Upper lobe of right lung (tissue), 1 donor: Measurements from ENCODE around the gene DNTT. TPM values are rescaled to one million over a fixed set of nuclear protein-coding genes. Genes with fewer than 3 reads are reported as not detected.

ENCODE experiments used
- ATAC-seq: fragments of 200-7000 bp; cut with Tn5 transposase; one replicate; pipeline ENCODE4 v1.9.1; 2020; ENCODE audit warnings: mild to moderate bottlenecking, moderate library complexity
- DNase-seq: peaks from one replicate; pipeline ENCODE4 v3.0.0-alpha.2; 2020
- H3K27ac ChIP-seq: fragments of 200-600 bp; one replicate; pipeline ENCODE4 v1.8.0; 2022
- H3K27me3 ChIP-seq: fragments of 200-600 bp; one replicate; pipeline ENCODE4 v1.8.0; 2022; ENCODE audit warnings: mild to moderate bottlenecking
- H3K36me3 ChIP-seq: fragments of 200-600 bp; one replicate; pipeline ENCODE4 v1.8.0; 2022
- H3K4me1 ChIP-seq: fragments of 200-600 bp; one replicate; pipeline ENCODE4 v1.8.0; 2022
- H3K4me3 ChIP-seq: fragments of 200-600 bp; one replicate; pipeline ENCODE4 v1.8.0; 2022; ENCODE audit warnings: mild to moderate bottlenecking
- H3K9me3 ChIP-seq: fragments of 200-600 bp; one replicate; pipeline ENCODE4 v1.8.0; 2022
- intact Hi-C: fragments of 100-400 bp; cut with DNase I; formaldehyde crosslinking; loops from one replicate; pipeline ENCODE4 v1.11.0; 2022
- total RNA-seq: library from RNA; stranded (reverse); fragmentation: NEBNext Ultra II Directional; extraction: Animal tissue kit (Norgen Biotek cat#: 25700); gene quantifications from one replicate; pipeline ENCODE4 v1.2.1, GENCODE V29; 2021
- TF ChIP-seq, protein P1 (sequence below): fragments of 200-600 bp; IDR thresholded peaks from one replicate; pipeline ENCODE4 v1.8.0; 2022; ENCODE audit warnings: antibody characterized with exemption
- donor health status: DM: no; HTN: yes; CAD: no; lungs with severe emphysema.

DNTT gene
- total RNA-seq, 1 donor from 2014 or later = not detected

DNA sequence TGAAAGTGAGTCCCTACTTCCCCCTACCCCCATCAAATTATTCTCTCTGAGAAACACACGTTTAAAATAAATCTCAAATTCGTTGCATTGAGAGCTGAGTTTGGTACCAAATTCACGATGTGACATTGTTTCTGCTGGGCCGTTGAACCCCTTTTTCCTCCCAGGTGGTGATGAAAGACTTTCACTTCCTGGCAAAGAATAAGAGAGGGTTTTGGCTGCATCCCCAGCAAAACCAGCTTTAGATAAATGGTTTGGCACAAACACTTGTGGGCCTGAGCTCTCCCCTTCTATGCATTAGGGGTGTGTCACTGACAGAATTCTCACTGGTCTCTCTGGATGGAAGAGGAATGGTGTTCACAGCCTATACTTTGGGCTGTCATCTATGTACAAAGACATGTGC, 8.8 kb upstream of the DNTT start:
- Histone ChIP-seq H3K36me3 (no peaks in the 10 kb centered on the region), H3K27me3 (no peaks in the 10 kb centered on the region), H3K27ac (no peak overlapping the region), H3K9me3 (no peaks in the 10 kb centered on the region), H3K4me3 (no peak overlapping the region), H3K4me1 (peaks cover 3% of the 10 kb centered on the region)
- no peak for ATAC-seq
- no peak for DNase-seq
- TF ChIP-seq, protein P1, sequence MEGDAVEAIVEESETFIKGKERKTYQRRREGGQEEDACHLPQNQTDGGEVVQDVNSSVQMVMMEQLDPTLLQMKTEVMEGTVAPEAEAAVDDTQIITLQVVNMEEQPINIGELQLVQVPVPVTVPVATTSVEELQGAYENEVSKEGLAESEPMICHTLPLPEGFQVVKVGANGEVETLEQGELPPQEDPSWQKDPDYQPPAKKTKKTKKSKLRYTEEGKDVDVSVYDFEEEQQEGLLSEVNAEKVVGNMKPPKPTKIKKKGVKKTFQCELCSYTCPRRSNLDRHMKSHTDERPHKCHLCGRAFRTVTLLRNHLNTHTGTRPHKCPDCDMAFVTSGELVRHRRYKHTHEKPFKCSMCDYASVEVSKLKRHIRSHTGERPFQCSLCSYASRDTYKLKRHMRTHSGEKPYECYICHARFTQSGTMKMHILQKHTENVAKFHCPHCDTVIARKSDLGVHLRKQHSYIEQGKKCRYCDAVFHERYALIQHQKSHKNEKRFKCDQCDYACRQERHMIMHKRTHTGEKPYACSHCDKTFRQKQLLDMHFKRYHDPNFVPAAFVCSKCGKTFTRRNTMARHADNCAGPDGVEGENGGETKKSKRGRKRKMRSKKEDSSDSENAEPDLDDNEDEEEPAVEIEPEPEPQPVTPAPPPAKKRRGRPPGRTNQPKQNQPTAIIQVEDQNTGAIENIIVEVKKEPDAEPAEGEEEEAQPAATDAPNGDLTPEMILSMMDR = no peak
- intact Hi-C loops = loop anchor here (5.0 kb wide), 1 partner anchor 63 kb away; no protein-coding TSS in a partner anchor

DNA sequence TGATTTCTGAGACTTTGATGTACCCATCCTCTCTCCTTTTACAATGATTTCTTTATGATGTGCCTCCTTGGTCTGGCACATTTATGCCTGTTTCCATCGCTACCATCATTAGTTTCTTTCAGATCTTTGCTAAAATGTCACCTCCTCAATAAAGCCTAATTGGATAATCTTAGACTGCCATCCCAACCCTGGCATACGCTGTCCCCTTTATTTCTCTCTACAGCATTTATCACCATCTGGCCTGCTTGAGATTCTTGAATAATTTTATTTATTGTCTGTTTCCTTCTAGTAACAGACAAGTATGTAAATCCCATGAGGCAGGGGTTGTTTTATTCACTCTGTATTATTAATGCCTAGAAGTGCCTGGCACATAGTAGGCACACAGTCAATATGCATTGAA, 6.7 kb upstream of the DNTT start:
- Histone ChIP-seq H3K27ac (no peak overlapping the region), H3K9me3 (no peaks in the 10 kb centered on the region), H3K36me3 (no peaks in the 10 kb centered on the region), H3K4me1 (peaks cover 3% of the 10 kb centered on the region), H3K27me3 (no peaks in the 10 kb centered on the region), H3K4me3 (no peak overlapping the region)
- no peak for DNase-seq
- no peak for ATAC-seq
- TF ChIP-seq, protein P1 = no peak
- intact Hi-C loops = loop anchor here (5.0 kb wide), 1 partner anchor 65 kb away; no protein-coding TSS in a partner anchor

DNA sequence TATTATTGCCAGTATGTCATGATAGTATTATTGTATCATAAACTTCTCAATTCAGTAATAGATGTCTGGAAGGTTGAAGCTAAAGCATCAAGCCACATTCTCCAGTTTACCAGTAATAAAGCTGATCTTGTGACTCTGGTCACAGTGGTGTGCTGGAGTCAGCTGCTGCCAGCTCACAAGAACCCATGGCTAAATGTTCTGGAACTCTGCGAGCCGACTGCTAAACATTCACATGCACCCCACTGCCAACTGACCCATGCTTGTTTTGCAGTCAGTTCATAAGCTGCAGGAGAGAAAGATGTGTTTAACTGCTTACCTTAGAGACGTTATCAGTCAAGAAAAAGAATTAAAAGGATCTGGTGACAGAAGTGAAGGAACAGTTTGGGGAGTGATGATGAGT, 5.9 kb upstream of the DNTT start:
- ATAC-seq (no peak), DNase-seq (no peak)
- H3K27ac ChIP-seq = no peak overlapping the region
- intact Hi-C loops = loop anchor here (5.0 kb wide), 1 partner anchor 66 kb away; no protein-coding TSS in a partner anchor
- peaks cover 3% of the 10 kb centered on the region for H3K4me1 ChIP-seq
- TF ChIP-seq, protein P1 = no peak
- H3K36me3 ChIP-seq = no peaks in the 10 kb centered on the region
- no peaks in the 10 kb centered on the region for H3K27me3 ChIP-seq
- H3K9me3 ChIP-seq = no peaks in the 10 kb centered on the region
- H3K4me3 ChIP-seq = no peak overlapping the region

DNA sequence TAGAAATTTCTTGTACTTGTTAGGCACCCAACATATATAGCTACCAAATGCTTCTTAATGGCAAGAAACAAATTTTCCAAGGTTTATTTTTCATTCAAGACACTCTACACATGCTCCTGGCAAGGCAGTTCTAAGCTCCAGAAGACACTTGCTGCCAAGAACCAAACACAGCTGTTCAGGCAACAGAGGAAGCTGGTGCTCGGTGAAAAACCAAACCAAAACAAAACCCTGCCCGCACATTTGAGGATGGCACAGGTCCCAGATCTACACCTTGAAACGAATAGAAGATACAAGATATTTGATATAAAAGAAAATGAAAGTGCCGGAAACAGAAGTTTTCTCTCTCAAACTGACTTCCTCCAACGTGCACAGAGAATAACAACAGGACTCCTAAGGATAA, 4.9 kb upstream of the DNTT start:
- no peaks in the 10 kb centered on the region for H3K9me3 ChIP-seq
- TF ChIP-seq, protein P1 = no peak
- H3K27me3 ChIP-seq = no peaks in the 10 kb centered on the region
- DNase-seq (no peak), ATAC-seq (no peak)
- H3K4me3 ChIP-seq = no peak overlapping the region
- H3K36me3 ChIP-seq = no peaks in the 10 kb centered on the region
- H3K27ac ChIP-seq = no peak overlapping the region
- H3K4me1 ChIP-seq = peaks cover 3% of the 10 kb centered on the region
- intact Hi-C loops = loop anchor here (5.0 kb wide), 1 partner anchor 67 kb away; no protein-coding TSS in a partner anchor

DNA sequence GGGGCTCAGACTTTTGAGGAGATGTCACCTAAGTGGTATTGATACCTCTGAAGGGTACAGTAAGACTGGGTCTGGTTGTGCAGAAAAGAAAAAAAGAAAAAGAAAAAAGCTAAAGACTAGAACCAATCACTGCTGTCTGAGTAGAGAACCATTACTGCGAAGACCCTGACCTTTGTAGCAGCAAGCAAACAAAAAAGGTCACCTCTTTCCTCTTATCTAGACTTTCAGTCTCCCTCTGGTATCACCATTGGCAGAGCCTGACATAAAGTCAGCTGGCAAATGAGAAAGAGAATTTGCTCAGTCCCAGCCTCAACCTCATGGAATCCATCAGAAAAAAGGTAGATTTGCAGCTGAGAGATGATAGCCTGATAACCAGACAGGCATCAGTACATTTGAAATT, 2.6 kb upstream of the DNTT start:
- DNase-seq (no peak), ATAC-seq (no peak)
- Histone ChIP-seq H3K4me1 (peaks cover 9% of the 10 kb centered on the region), H3K4me3 (no peak overlapping the region), H3K9me3 (no peaks in the 10 kb centered on the region), H3K27me3 (peaks cover 4% of the 10 kb centered on the region), H3K36me3 (no peaks in the 10 kb centered on the region), H3K27ac (no peak overlapping the region)
- TF ChIP-seq, protein P1 = no peak
- intact Hi-C loops = no loop called here

DNA sequence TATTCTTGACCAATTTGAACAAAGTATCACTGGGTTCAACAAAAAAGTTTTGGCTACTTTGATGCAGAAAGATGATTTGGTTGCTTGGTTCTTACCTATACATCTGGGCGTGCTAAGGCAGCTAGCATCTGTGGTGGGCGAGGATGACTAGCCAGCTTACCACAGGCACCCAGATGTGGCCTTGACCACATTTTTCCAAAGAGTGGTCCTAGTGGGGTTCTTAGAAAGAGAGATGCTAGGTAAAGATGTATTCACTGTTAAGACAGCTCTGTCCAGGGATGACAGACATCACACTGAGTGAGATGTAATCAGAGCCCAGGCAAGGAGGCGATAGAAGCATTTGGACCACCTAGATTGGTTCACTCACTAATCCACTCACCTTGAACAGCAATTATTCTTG, 785 bp downstream of the DNTT start:
- DNase-seq (no peak), ATAC-seq (no peak)
- intact Hi-C loops = no loop called here
- peaks cover 4% of the 10 kb centered on the region for H3K27me3 ChIP-seq
- H3K36me3 ChIP-seq = no peaks in the 10 kb centered on the region
- H3K4me1 ChIP-seq = peaks cover 15% of the 10 kb centered on the region
- no peak overlapping the region for H3K27ac ChIP-seq
- H3K4me3 ChIP-seq = no peak overlapping the region
- no peaks in the 10 kb centered on the region for H3K9me3 ChIP-seq
- TF ChIP-seq, protein P1 = no peak
